OCI-LY7 (cell line): ENCODE data around the gene PTGR1.

Experiments
- EZH2phosphoT487 ChIP-seq: fragments of 200-600 bp; sonication (generic); IDR thresholded peaks from 2 replicates; pipeline ENCODE4 v1.6.1; 2018; ENCODE audit warnings: low read depth, borderline replicate concordance, mild to moderate bottlenecking, mixed run types, antibody characterized with exemption, low read length, moderate library complexity, mixed read lengths
- TF ChIP-seq, protein P1 (sequence below): fragments of 200-600 bp; sonication (generic); conservative IDR thresholded peaks from 2 replicates; pipeline ENCODE4 v1.5.1; 2014; ENCODE audit warnings: mild to moderate bottlenecking, antibody characterized with exemption, low read length, moderate library complexity, mixed read lengths

DNA sequence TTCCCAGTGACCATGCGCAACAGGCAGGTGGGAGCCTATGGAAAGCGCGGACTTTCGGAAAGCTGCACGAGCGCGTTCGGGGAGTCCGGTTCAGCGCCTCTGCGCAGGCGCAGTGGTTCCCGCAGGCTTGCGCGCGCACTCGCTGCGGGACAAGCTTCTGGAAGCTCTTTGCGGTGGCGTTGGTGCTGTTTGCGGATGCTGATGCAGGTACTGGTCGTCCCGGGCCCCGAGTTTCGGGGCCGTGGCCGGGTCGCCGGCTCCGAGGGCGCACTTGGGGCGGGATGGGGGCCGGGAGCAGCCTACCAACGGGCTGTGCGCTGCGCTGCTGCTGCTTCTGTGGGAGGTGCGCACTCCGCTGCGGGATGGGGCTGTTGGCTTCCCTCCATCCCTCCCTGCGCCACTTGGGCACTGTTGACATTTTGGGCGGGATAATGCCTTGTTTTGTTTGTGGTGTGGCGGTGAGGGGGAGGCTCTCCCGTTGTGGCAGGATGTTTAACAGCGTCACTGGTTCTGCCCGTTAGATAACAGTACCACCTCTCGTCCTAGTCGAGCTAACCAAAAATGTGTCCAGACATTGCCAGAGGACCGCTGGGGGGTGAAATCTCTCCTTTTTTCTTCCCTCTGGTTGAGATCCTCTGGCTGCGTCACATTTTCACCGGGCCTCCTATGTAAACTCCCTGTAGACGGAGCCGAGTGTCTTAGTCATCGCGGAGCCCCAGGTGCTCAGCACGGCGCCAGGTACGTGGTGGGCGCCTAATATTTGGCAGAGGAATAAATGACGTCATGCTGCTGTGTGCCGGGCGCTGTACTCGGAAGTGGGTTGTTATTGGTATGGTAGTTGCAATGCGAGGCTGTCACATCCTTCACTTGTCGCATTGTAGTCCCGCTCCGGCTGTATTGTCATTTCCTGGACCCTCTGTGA is 74.1 kb downstream of the PTGR1 start, which contains the start of gene ZNF483:
- TF ChIP-seq EZH2phosphoT487, result no peak
- TF ChIP-seq, protein P1, sequence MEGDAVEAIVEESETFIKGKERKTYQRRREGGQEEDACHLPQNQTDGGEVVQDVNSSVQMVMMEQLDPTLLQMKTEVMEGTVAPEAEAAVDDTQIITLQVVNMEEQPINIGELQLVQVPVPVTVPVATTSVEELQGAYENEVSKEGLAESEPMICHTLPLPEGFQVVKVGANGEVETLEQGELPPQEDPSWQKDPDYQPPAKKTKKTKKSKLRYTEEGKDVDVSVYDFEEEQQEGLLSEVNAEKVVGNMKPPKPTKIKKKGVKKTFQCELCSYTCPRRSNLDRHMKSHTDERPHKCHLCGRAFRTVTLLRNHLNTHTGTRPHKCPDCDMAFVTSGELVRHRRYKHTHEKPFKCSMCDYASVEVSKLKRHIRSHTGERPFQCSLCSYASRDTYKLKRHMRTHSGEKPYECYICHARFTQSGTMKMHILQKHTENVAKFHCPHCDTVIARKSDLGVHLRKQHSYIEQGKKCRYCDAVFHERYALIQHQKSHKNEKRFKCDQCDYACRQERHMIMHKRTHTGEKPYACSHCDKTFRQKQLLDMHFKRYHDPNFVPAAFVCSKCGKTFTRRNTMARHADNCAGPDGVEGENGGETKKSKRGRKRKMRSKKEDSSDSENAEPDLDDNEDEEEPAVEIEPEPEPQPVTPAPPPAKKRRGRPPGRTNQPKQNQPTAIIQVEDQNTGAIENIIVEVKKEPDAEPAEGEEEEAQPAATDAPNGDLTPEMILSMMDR, result no peak
